Sigmoid colon (tissue), 7 donors: ENCODE results near the gene AHNAK. TPM values are rescaled to one million over a fixed set of nuclear protein-coding genes. Genes with fewer than 3 reads are reported as not detected.

ENCODE experiments used
- DNase-seq: peaks from one replicate; pipeline ENCODE4 v3.0.0-alpha.2; 2019
- H3K27ac ChIP-seq, 4 donors: fragments of 200-600 bp; sonication (generic); one replicate each; pipeline ENCODE4 v1.5.1; 2016 to 2019; ENCODE audit warnings: mild to moderate bottlenecking in 1 of 4
- H3K27me3 ChIP-seq, 3 donors: fragments of 200-600 bp; sonication (generic); one replicate each; pipeline ENCODE4 v1.5.1; 2019; ENCODE audit warnings: mild to moderate bottlenecking in 1 of 3
- H3K36me3 ChIP-seq, 4 donors: fragments of 200-600 bp; sonication (generic); one replicate each; pipeline ENCODE4 v1.5.1; 2016 to 2019
- H3K4me1 ChIP-seq, 4 donors: fragments of 200-600 bp; sonication (generic); one replicate each; pipeline ENCODE4 v1.5.1; 2017 to 2019
- H3K4me3 ChIP-seq, 4 donors: fragments of 200-600 bp; sonication (generic); one replicate each; pipeline ENCODE4 v1.5.1; 2017 to 2019; ENCODE audit warnings: mild to moderate bottlenecking in 2 of 4, moderate library complexity in 1 of 4
- H3K9me3 ChIP-seq, 4 donors: fragments of 200-600 bp in 3 of 4; sonication (generic) in 3 of 4; one replicate each; pipeline versions ENCODE4 v1.5.1 to v1.6.1; 2013 to 2019
- CTCF ChIP-seq, 4 experiments: fragments of 450-650 bp in 3 of 4; fragments of 200-600 bp in 1 of 4; IDR thresholded peaks; one replicate each; pipeline ENCODE4 v1.5.1; 2016 to 2019; ENCODE audit warnings: antibody characterized with exemption in 4 of 4, mild to moderate bottlenecking in 3 of 4, moderate library complexity in 2 of 4
- EP300 ChIP-seq, 4 donors: sonication (generic); formaldehyde crosslinking; IDR thresholded peaks; one replicate each; pipeline ENCODE4 v1.6.1; 2017; ENCODE audit warnings: antibody characterized with exemption in 4 of 4
- POLR2A ChIP-seq, 2 donors: fragments of 450-650 bp; IDR thresholded peaks; one replicate each; pipeline ENCODE4 v1.6.1; 2016; ENCODE audit warnings: antibody characterized with exemption in 2 of 2, mild to moderate bottlenecking in 2 of 2, moderate library complexity in 2 of 2
- POLR2AphosphoS5 ChIP-seq, 4 donors: sonication (generic); formaldehyde crosslinking; IDR thresholded peaks; one replicate each; pipeline ENCODE4 v1.6.1; 2017; ENCODE audit warnings: antibody characterized with exemption in 4 of 4
- WGBS, 2 donors: extraction: QIAGEN DNeasy Blood & Tissue Kit; methylation state at CpG; one replicate each; pipeline ENCODE4 v1.1.7; 2013; 5-methylcytosine and 5-hydroxymethylcytosine counted together
- intact Hi-C: fragments of 100-400 bp; cut with DNase I; formaldehyde crosslinking; loops from one replicate; pipeline ENCODE4 v1.15.1; 2023
- polyA plus RNA-seq, 3 donors: library from polyadenylated mRNA; stranded (reverse); fragments of 200-250 nt; gene quantifications; one replicate each; pipeline ENCODE4 v1.2.3, GENCODE V29; 2013
- total RNA-seq, 4 donors: library from RNA; depleted of rRNA; stranded (reverse); fragments of >200 nt; gene quantifications; one replicate each; pipeline ENCODE4 v1.1.0, GENCODE V29; 2016
- donor health status: healthy with polysubstance abuse.
- donor health status: Bipolar disorder and iron deficiency.
- donor health status: healthy.

Gene AHNAK
- total and polyA plus RNA-seq, 7 donors: 82.3 to 1,294 (median 751) TPM

DNA sequence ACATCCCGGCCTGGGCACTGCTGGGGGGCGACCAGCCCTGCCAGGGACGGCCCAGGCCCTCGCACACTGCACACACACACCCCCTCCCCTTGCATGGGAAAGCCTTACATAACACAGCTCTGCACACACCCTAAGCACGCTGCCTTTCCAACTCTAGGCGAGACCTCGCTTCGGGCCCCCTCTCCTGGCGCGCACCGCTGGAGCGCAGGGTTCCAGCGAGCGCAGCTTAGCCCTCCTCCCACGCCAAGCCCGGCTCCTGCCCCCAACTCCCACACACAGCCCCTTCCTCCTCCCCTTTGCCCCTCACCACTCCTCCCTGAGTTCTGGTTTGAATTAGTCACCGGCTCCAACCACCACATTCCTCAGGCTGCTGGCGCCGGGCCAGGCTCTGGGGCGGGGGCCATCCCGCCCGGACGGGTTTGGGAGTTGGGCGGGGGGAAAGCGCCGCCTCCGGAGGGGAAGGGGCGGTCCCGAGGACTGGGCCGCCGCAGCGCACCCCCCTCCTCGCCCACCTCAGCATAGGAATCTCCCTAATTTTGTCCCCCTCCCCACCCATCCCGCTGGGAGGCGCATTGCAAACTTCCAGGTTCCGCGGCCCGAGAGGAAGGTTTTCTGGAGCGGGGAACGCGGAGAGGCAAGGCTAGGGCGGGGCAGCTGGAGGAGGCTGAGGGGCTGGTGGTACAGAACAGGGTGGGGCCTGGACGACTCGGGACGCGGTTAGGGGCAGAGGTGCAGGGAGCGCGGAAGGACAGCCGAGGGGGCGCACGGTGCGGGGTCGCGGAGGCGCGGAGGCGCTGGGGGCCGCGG lies 966 bp downstream of the AHNAK start:
- Histone ChIP-seq H3K36me3 (no peaks in the 10 kb centered on the region), H3K27ac (peak overlapping the region; percentile 96 to 100 (median 98)), H3K9me3 (no peaks in the 10 kb centered on the region), H3K27me3 (no peaks in the 10 kb centered on the region), H3K4me3 (peak overlapping the region; percentile 80 to 100 (median 95)), H3K4me1 (peaks cover 0 to 60% (median 45%) of the 10 kb centered on the region in 4 donors)
- WGBS, 2 donors: 0 to 1% methylated on average over 59 of the region's 59 CpGs
- peak; percentile 54 to 85 (median 82) for TF ChIP-seq POLR2AphosphoS5 (IDR thresholded peaks at IDR 0.05)
- TF ChIP-seq CTCF (IDR thresholded peaks at IDR 0.05): no peak
- peak; percentile 47 to 56 for TF ChIP-seq POLR2A (IDR thresholded peaks at IDR 0.05)
- peak in 1 of 4 donors; percentile 59 for TF ChIP-seq EP300 (IDR thresholded peaks at IDR 0.05)
- intact Hi-C loops: loop anchor here (2.0 kb wide), 2 partner anchors 39 to 145 kb away; no protein-coding TSS in a partner anchor
- peak; percentile 97 for DNase-seq

DNA sequence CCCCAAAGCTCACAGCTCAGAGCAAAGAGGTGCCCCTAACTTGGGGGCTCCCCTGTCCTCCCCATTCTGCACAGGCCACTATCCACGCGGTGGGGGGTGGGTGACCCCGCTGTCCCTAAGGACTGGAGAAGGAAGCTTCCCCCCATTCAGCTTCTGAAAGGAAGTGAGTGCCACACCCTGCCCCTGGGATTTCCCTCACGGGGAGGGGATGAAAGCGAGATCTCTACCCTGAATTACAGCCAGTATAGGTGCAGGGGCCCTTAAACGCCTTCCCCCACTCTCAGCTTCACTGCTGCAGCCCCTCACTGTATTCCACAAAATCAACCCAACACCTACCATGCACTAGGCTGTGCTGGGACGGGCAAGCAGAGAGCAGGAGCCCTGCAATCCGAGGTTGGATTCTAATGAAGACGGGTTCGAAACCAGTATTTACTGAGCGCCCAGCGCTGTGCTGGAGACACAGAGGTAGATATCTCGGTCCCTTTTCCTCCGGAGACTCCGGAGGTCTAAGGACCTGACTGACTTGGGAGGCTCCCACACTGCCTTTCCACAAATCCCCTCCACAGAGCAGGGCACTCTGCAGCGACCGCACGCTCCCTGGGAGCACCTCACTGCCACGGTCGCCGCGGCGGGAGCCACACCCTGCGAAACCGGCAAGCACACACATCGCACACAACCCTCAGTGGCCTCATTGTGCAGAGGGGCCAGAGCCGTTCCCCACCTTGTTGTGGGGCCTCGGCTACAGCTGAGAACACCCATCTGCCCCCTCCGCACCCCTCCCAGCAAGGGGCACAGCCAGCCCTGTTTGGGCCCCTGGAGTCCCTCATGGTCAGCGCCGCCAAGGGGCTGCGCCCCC lies 1.8 kb downstream of the AHNAK start:
- intact Hi-C loops: loop anchor here (2.0 kb wide), 2 partner anchors 38 to 144 kb away; no protein-coding TSS in a partner anchor
- H3K27ac ChIP-seq: peak overlapping the region; percentile 96 to 100 (median 98)
- WGBS, 2 donors: 1 to 5% methylated on average over 32 of the region's 32 CpGs
- TF ChIP-seq POLR2AphosphoS5 (IDR thresholded peaks at IDR 0.05) (no peak), CTCF (IDR thresholded peaks at IDR 0.05) (no peak), POLR2A (IDR thresholded peaks at IDR 0.05) (no peak), EP300 (IDR thresholded peaks at IDR 0.05) (no peak)
- H3K36me3 ChIP-seq: no peaks in the 10 kb centered on the region
- H3K9me3 ChIP-seq: no peaks in the 10 kb centered on the region
- DNase-seq: peak; percentile 69
- peaks cover 0 to 67% (median 52%) of the 10 kb centered on the region in 4 donors for H3K4me1 ChIP-seq
- H3K4me3 ChIP-seq: peak overlapping the region; percentile 80 to 100 (median 95)
- H3K27me3 ChIP-seq: no peaks in the 10 kb centered on the region

- peak overlapping the region; percentile 96 to 100 (median 98) for H3K27ac ChIP-seq
- TF ChIP-seq POLR2AphosphoS5 (IDR thresholded peaks at IDR 0.05): no peak
- TF ChIP-seq EP300 (IDR thresholded peaks at IDR 0.05): no peak
- TF ChIP-seq POLR2A (IDR thresholded peaks at IDR 0.05): no peak
- TF ChIP-seq CTCF (IDR thresholded peaks at IDR 0.05): no peak
- peak; percentile 69 for DNase-seq
- peak overlapping the region; percentile 80 to 100 (median 95) for H3K4me3 ChIP-seq
- intact Hi-C loops: loop anchor here (2.0 kb wide), 3 partner anchors 37 to 149 kb away; no protein-coding TSS in a partner anchor
- no peaks in the 10 kb centered on the region for H3K36me3 ChIP-seq
- 69 to 70% methylated on average over 22 of the region's 22 CpGs for WGBS, 2 donors
- H3K27me3 ChIP-seq: no peaks in the 10 kb centered on the region
- peaks cover 0 to 74% (median 56%) of the 10 kb centered on the region in 4 donors for H3K4me1 ChIP-seq
- H3K9me3 ChIP-seq: no peaks in the 10 kb centered on the region
Observed at GRCh38 chr11:62543680-62544444, 2.7 kb downstream of the AHNAK start.
